ENCODE results near the gene TOX3.

DNA sequence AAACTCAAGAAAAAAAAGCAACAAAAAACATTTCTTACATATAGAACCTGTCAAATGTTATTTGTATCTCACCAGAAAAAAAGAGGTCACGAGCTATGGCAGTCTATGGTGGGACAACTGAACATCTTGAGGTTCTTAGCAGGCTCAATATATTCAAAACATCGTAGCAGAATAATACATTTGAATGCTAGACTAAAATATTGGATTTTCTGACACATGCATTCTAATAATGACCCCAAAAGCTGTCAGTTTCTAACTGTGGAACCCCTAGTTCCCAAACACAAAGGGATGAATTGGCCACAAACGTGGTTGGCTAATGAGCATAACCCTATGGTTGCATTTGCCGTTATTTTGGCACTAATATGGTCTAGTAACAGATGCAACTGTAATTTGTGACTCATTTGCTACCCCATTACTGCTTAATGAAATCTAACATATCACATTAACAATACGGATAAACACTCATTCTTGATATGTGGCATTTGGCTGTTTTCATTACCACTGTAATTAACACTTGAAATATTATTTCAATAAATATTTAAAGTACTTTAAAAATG, 81.2 kb downstream of the TOX3 start:
- TF ChIP-seq, protein P1, sequence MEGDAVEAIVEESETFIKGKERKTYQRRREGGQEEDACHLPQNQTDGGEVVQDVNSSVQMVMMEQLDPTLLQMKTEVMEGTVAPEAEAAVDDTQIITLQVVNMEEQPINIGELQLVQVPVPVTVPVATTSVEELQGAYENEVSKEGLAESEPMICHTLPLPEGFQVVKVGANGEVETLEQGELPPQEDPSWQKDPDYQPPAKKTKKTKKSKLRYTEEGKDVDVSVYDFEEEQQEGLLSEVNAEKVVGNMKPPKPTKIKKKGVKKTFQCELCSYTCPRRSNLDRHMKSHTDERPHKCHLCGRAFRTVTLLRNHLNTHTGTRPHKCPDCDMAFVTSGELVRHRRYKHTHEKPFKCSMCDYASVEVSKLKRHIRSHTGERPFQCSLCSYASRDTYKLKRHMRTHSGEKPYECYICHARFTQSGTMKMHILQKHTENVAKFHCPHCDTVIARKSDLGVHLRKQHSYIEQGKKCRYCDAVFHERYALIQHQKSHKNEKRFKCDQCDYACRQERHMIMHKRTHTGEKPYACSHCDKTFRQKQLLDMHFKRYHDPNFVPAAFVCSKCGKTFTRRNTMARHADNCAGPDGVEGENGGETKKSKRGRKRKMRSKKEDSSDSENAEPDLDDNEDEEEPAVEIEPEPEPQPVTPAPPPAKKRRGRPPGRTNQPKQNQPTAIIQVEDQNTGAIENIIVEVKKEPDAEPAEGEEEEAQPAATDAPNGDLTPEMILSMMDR (IDR thresholded peaks at IDR 0.05), result no peak
- TF ChIP-seq POLR2A (IDR thresholded peaks at IDR 0.05), result no peak

Measured in lower leg skin (tissue), 3 donors.